Cerebellar cortex (tissue), 1 donor: ENCODE data around the gene PANK3.
"Not testable (repeated sequence)": the region's sequence is repeated elsewhere in the genome, so short reads cannot be mapped to it uniquely, and the experiment has no call there.

ENCODE experiments used
- DNase-seq: peaks from one replicate; pipeline ENCODE4 v3.0.0-alpha.2; 2015; ENCODE audit warnings: low spot score

Gene PANK3

DNA sequence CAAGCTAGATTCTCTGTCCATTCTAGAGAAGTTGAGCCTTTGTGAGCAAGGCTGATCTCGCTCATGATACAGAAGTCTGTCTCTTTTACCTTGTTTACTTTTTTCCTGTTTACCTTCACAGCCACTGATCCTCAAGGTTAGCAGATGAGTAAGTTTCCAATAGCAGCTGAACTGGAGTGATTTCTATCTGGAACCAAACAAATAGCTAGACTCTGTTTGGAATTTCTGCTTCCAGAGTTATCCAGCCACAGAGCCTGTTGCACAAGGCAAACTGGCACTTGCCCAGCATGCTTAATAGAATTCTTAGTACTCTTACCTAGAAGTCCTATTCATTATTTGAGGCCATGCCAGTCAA lies 12.8 kb upstream of the PANK3 start:
- DNase-seq, result no peak

DNA sequence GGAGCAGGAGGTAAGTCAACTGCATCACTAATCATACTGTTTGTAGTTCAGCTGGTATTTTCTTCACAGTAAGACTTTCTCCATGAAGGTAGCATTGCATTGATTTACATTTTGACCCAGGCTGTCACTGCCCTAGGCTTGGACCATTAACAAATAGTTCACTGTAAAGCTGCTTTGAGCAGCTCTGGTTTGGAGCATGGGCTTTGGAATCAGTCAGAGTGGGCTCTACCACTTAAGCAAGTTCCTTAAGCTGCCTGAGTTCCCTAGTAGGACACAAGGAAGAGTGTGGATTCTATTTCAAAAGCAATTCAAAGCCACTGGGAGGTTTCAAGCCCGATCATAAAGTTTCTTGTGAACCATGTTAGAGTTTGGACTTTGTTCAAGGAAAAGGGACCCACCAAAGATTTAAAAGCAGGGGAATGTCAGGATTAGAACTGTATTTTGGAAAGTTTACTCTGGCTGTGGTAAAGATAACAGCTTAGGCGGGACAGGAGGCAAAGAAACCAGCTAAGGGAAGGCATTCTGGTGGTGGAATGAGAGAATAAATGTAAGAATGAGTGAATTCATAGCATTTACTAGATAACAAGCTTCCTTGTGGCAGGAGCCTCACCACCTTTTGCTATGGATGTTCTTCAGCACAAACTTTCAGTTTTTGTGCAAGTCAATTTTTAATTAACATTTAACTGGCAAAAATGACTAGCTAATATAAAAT lies 12.3 kb upstream of the PANK3 start:
- no peak for DNase-seq

DNA sequence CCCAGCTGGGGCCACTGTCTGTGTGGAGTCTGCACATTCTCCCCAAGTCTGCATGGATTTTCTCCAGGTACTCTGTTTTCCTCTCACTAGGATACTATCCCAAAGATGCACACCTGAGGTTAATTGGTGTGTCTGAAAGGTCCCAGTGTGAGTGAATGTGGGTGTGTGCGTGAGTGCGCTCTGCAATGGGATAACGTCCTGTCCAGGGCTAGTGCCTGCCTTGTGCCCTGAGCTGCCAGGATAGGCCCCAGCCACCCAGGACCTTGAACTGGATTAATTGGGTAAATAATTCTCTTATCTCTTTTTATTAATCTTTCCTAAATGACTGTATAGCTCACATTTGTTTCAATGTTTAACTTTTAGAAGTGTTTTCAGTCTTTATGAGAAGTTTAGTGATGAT lies 11.5 kb upstream of the PANK3 start:
- no peak for DNase-seq

DNA sequence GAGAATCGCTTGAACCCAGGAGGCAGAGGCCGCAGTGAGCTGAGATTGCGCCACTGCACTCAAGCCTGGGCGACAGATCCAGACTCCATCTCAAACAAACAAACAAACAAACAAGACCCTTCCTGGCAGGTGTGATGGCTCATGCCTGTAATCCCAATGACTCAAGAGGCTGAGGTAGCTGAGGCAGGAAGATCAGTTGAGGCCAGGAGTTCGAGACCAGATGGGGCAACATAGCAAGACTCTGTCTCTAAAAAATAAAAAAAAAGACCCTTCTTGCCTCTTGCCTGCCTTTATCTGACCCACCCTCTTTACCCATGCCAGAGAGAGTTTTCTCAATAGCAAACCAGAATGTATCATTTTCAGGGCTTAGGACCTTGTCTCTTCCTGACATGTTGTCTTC lies 8.8 kb upstream of the PANK3 start:
- DNase-seq, result no peak

DNA sequence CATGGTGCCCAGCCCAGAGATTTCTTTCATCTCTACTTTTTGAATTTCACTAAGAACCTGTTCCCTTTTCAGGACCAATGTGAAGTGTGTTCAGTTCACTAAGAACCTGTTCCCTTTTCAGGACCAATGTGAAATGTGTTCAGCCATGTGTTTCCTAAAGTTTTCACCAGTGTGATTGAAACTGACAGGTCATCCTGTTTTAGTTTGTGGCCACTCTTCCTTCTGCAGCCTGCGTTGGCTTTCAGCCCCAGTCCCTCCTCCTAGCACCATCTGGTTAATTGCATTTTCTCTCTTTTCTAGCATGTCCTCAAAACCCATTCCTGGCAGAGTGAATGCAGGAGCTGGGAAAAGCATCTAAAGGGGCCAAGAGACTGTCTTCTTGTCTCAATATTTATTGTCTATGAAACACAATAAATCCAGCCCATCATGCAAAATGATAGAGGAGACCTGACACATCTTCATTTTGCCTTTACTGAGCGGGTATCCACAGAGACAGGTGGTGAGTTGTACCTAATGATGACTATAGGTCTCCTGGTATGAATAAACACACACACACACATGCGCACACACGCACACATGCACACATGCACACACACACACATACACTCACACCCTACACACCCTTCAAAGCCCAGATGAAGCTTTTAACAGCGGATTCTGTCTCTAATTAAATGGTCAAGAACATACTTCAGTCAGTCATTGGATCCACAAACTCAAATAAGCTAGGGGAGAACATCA lies 6.1 kb upstream of the PANK3 start:
- peak; percentile 93 for DNase-seq

- no peak for DNase-seq
Measured at GRCh38 chr5:168583742-168584482, 4.7 kb upstream of the PANK3 start.

DNA sequence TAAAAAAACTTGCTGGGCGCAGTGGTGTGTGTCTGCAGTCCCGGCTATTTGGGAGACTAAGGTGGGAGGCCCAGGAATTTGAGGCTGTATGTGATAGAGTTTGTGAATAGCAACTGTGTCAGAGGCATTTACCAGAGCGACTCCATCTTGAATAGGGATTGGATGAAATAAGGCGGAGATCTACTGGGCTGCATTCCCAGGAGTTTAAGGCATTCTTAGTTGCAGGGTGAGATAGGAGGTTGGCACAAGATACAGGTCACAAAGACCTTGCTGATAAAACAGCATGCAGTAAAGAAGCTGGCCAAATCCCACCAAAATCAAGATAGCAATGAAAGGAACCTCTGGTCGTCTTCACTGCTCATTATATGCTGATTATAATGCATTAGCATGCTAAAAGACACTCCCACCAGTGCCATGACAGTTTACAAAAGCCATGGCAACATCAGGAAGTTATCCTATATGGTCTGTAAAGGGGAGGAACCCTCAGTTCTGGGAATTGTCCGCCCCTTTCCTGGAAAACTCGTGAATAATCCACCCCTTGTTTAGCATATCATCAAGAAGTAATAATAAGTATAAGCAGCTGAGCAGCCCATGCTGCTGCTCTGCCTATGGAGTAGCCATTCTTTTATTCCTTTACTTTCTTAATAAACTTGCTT lies 1.8 kb upstream of the PANK3 start:
- DNase-seq, result not testable (repeated sequence)

DNA sequence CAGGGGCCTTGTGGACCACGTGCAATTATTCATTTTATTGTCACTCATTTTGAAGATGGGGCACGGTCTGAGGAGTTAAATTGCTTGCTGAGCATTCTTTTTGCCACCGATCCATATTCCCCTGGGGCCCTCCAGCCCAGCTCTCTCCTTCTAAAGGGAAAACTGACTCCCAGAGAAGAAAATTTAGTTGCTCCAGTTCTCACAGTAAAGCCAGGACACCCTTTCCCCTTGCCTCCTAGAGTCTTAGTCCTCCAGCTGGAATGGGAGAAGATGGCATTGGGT lies 1.0 kb upstream of the PANK3 start:
- DNase-seq, result no peak

- peak; percentile 100 for DNase-seq
Measured at GRCh38 chr5:168579488-168580226, 489 bp upstream of the PANK3 start.

DNA sequence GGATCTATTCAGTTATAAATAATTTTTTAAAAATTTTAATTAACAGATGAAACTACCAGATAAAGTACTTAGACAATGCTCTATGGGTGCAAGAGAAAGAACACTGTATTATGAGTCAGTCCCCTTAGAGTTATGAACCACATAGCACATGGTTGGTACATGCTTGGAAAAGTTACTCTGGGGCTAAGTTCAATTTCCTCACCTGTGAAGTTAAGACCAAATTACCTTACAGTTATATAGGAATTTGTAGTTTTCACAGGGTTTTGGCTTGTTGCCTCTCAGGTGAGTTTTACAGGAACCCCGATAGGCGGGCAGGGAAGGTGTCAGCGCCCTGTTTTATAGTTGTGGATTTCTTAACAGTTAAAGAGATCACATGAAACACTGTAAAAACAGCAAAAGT lies 1.2 kb downstream of the PANK3 start:
- no peak for DNase-seq

- DNase-seq, result peak; percentile 68
Measured at GRCh38 chr5:168575391-168576372, 3.5 kb downstream of the PANK3 start.

DNA sequence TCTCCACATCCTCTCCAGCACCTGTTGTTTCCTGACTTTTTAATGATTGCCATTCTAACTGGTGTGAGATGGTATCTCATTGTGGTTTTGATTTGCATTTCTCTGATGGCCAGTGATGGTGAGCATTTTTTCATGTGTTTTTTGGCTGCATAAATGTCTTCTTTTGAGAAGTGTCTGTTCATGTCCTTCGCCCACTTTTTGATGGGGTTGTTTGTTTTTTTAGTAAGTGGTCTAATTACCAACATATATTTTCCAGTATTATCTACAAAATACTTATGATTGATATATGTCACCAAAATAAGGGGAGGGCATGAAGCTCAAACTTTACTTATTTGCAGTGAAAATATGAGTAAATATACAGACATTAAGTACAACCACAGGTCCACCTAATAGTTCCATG lies 5.0 kb downstream of the PANK3 start:
- DNase-seq, result not testable (repeated sequence)

DNA sequence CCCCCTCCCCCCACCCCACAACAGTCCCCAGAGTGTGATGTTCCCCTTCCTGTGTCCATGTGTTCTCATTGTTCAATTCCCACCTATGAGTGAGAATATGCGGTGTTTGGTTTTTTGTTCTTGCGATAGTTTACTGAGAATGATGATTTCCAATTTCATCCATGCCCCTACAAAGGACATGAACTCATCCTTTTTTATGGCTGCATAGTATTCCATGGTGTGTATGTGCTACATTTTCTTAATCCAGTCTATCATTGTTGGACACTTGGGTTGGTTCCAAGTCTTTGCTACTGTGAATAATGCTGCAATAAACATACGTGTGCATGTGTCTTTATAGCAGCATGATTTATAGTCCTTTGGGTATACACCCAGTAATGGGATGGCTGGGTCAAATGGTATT lies 5.5 kb downstream of the PANK3 start:
- DNase-seq, result not testable (repeated sequence)

DNA sequence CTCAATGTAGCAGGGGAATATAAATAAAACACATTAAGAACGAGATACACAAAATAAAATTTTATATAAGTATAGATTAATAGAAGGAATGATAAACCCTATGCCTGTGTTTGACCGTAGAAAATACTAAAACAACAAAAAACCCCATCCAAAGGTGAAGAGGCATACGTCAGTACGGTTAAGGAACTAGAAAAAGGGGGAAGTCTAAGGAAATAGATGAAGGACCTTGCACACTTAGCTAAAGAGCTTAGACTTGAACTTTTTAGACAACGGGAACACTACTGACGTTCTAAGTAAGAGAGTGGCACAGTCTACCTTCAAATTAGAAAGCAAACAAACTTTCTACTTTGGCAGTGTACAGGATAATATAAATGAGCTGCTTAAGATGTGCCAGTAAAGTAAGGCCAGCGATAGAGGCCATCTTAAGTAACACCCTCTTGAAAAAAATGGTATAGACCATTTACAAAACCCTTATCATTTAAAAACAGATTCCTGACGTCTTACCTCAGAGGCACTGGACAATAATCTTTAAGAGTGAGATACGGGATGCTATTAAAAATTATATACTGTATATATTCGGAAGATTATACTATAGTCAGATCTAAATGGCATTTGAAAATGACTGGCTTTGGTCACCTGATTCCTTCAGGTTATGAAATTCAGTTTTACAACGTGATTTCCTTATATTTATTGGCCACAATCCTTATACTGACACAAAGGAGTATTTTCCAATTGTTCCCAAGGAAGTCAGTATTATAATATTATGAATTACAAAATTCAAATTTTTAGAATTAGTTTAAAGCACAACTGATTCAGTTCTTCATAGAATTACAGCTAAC lies 8.5 kb downstream of the PANK3 start:
- DNase-seq, result no peak

- DNase-seq, result no peak
Measured at GRCh38 chr5:168568738-168569137, 10.4 kb downstream of the PANK3 start.

GRCh38 chr5:168563959-168564358 lies 15.2 kb downstream of the PANK3 start:
- no peak for DNase-seq

- DNase-seq, result no peak
Measured at GRCh38 chr5:168562279-168562678, 16.9 kb downstream of the PANK3 start.

- DNase-seq, result peak; percentile 14
Measured at GRCh38 chr5:168557389-168557788, 21.8 kb downstream of the PANK3 start.

GRCh38 chr5:168553377-168554130 lies 25.6 kb downstream of the PANK3 start:
- no peak for DNase-seq
